CD14-positive monocyte (primary cell): ENCODE results near the gene PAM. TPM values are rescaled to one million over a fixed set of nuclear protein-coding genes. Genes with fewer than 3 reads are reported as not detected.
"Not testable (repeated sequence)": the region's sequence is repeated elsewhere in the genome, so short reads cannot be mapped to it uniquely, and the experiment has no call there.

ENCODE experiments used
- DNase-seq, 3 donors: peaks; one replicate each; pipeline ENCODE4 v3.0.0-alpha.2; 2011 to 2022
- H2AFZ ChIP-seq: 2 replicates; pipeline ENCODE4 v1.6.0; 2012; ENCODE audit warnings: mild to moderate bottlenecking, low read depth, low read length, inconsistent platforms; ENCODE audit not compliant: insufficient read depth, poor library complexity, severe bottlenecking
- H3K27ac ChIP-seq, 2 donors: 1 replicate in 1 of 2; 2 replicates in 1 of 2; pipeline ENCODE4 v1.5.1; 2012 to 2013; ENCODE audit warnings: low read length in 2 of 2, control low read depth in 1 of 2, inconsistent platforms in 1 of 2, low read depth in 1 of 2, mild to moderate bottlenecking in 1 of 2
- H3K27me3 ChIP-seq, 2 donors: one replicate each; pipeline versions ENCODE4 v1.6.0 to v1.6.1; 2011 to 2013; ENCODE audit warnings: low read length in 2 of 2; ENCODE audit not compliant: control insufficient read depth in 2 of 2, insufficient read depth in 2 of 2
- H3K36me3 ChIP-seq, 2 donors: replicated peaks in 1 of 2; 1 replicate in 1 of 2; 2 replicates in 1 of 2; pipeline versions ENCODE4 v1.5.1 to v1.6.1; 2012 to 2013; ENCODE audit warnings: low read length in 2 of 2, control low read depth in 1 of 2, inconsistent platforms in 1 of 2, mild to moderate bottlenecking in 1 of 2; ENCODE audit not compliant: insufficient read depth in 2 of 2, control insufficient read depth in 1 of 2
- H3K4me1 ChIP-seq, 2 donors: 1 replicate in 1 of 2; 2 replicates in 1 of 2; pipeline versions ENCODE4 v1.5.1 to v1.6.1; 2012 to 2013; ENCODE audit warnings: low read length in 2 of 2, control low read depth in 1 of 2, inconsistent platforms in 1 of 2, mild to moderate bottlenecking in 1 of 2, moderate library complexity in 1 of 2; ENCODE audit not compliant: insufficient read depth in 2 of 2, control insufficient read depth in 1 of 2
- H3K4me2 ChIP-seq: replicated peaks from 2 replicates; pipeline ENCODE3; 2012; ENCODE audit warnings: low read length, moderate library complexity, mild to moderate bottlenecking; ENCODE audit not compliant: poor library complexity, severe bottlenecking; ENCODE audit errors: extremely low read depth
- H3K4me3 ChIP-seq, 3 experiments: fragments of 200-600 bp in 1 of 3; sonication (generic) in 1 of 3; replicated peaks in 1 of 3; 1 replicate in 2 of 3; 2 replicates in 1 of 3; pipeline ENCODE4 v1.5.1; 2011 to 2013; ENCODE audit warnings: low read length in 3 of 3, mild to moderate bottlenecking in 3 of 3, control low read depth in 2 of 3, low read depth in 2 of 3, inconsistent platforms in 1 of 3, moderate library complexity in 1 of 3
- H3K79me2 ChIP-seq: 2 replicates; pipeline ENCODE4 v1.6.0; 2012; ENCODE audit warnings: mild to moderate bottlenecking, control low read depth, inconsistent platforms, low read length, moderate library complexity; ENCODE audit not compliant: insufficient read depth
- H3K9ac ChIP-seq: 2 replicates; pipeline ENCODE4 v1.6.0; 2017; ENCODE audit warnings: low read length, mild to moderate bottlenecking; ENCODE audit not compliant: insufficient read depth, poor library complexity, severe bottlenecking
- H3K9me3 ChIP-seq, 2 donors: replicated peaks in 1 of 2; 1 replicate in 1 of 2; 2 replicates in 1 of 2; pipeline versions ENCODE4 v1.5.1 to v1.6.1; 2012 to 2013; ENCODE audit warnings: low read length in 2 of 2, control low read depth in 1 of 2; ENCODE audit not compliant: control insufficient read depth in 1 of 2, insufficient read depth in 1 of 2
- H4K20me1 ChIP-seq: 2 replicates; pipeline ENCODE4 v1.6.0; 2012; ENCODE audit warnings: mild to moderate bottlenecking, low read length, control low read depth, moderate library complexity; ENCODE audit not compliant: insufficient read depth
- H3K27ac Mint-ChIP-seq, 7 donors: one replicate each; pipeline ENCODE4 v1.8.0; 2020; ENCODE audit warnings: mild to moderate bottlenecking in 7 of 7, mixed read lengths in 7 of 7, moderate library complexity in 6 of 7, inconsistent platforms in 2 of 7
- H3K27me3 Mint-ChIP-seq, 3 donors: one replicate each; pipeline ENCODE4 v1.8.0; 2021 to 2022; ENCODE audit warnings: low read depth in 3 of 3, mild to moderate bottlenecking in 3 of 3, mixed read lengths in 3 of 3, moderate library complexity in 3 of 3, inconsistent platforms in 1 of 3
- H3K36me3 Mint-ChIP-seq, 2 donors: one replicate each; pipeline ENCODE4 v1.8.0; 2020; ENCODE audit warnings: mixed read lengths in 2 of 2, inconsistent platforms in 1 of 2, mild to moderate bottlenecking in 1 of 2
- H3K4me1 Mint-ChIP-seq: one replicate; pipeline ENCODE4 v1.8.0; 2020; ENCODE audit warnings: mild to moderate bottlenecking, mixed read lengths
- H3K4me3 Mint-ChIP-seq, 2 donors: one replicate each; pipeline ENCODE4 v1.8.0; 2020; ENCODE audit warnings: mild to moderate bottlenecking in 2 of 2, mixed read lengths in 2 of 2, moderate library complexity in 1 of 2
- H3K9me3 Mint-ChIP-seq, 7 donors: one replicate each; pipeline ENCODE4 v1.8.0; 2020 to 2022; ENCODE audit warnings: mixed read lengths in 7 of 7, mild to moderate bottlenecking in 6 of 7, moderate library complexity in 6 of 7, inconsistent platforms in 2 of 7
- CTCF ChIP-seq: fragments of 200-600 bp; IDR thresholded peaks from one replicate; pipeline ENCODE4 v1.8.0; 2022; ENCODE audit warnings: antibody characterized with exemption, mild to moderate bottlenecking
- WGBS: methylation state at CpG from one replicate; pipeline ENCODE4 v1.1.5; 2013; ENCODE audit warnings: missing lambda C conversion rate; ENCODE audit not compliant: insufficient coverage; 5-methylcytosine and 5-hydroxymethylcytosine counted together
- intact Hi-C, 2 donors: fragments of 100-400 bp; cut with micrococcal nuclease; formaldehyde crosslinking; loops; one replicate each; pipeline versions ENCODE4 v1.15.0 to v1.15.1; 2023
- polyA plus RNA-seq, 3 donors: library from polyadenylated mRNA; depleted of rRNA in 1 of 3; unstranded in 2 of 3; stranded (reverse) in 1 of 3; fragments of 300-500 nt in 2 of 3; fragments of >200 nt in 1 of 3; fragmentation: Illumina TruSeq in 2 of 3; gene quantifications; 1 replicate in 2 of 3; 2 replicates in 1 of 3; pipeline ENCODE4 v1.2.3, GENCODE V29; 2012 to 2021

Gene PAM
- polyA plus RNA-seq, 3 donors: 11.8 to 27.4 (median 12.8) TPM

GRCh38 chr5:102905056-102905455 is 150.0 kb downstream of the PAM start:
- no peak overlapping the region for H3K4me2 ChIP-seq
- H3K4me1 Mint-ChIP-seq: no peaks in the 10 kb centered on the region

GRCh38 chr5:102907099-102907498 is 152.0 kb downstream of the PAM start:
- H3K27me3 Mint-ChIP-seq, H3K27me3 ChIP-seq, intact Hi-C loops, H3K4me1 Mint-ChIP-seq, H3K27ac ChIP-seq, H3K9ac ChIP-seq, DNase-seq, H4K20me1 ChIP-seq, H3K4me1 ChIP-seq, H3K4me3 ChIP-seq, H3K4me2 ChIP-seq, H3K36me3 ChIP-seq, H3K79me2 ChIP-seq, H3K36me3 Mint-ChIP-seq, H3K9me3 ChIP-seq, H2AFZ ChIP-seq, H3K4me3 Mint-ChIP-seq, H3K9me3 Mint-ChIP-seq, H3K27ac Mint-ChIP-seq: not testable (repeated sequence)
- no CpG with 5 or more reads among the region's 2 CpGs for WGBS

More at GRCh38 chr5:102905056-102905455, 150.0 kb downstream of the PAM start:
- H4K20me1 ChIP-seq: no peaks in the 10 kb centered on the region
- intact Hi-C loops: no loop called here
- no peaks in the 10 kb centered on the region for H3K9me3 ChIP-seq
- H3K27ac ChIP-seq: no peak overlapping the region
- no peak overlapping the region for H3K4me3 ChIP-seq
- no peak for DNase-seq
- no peak overlapping the region for H3K9ac ChIP-seq
- peaks cover 0 to 2% of the 10 kb centered on the region in 2 donors for H3K36me3 Mint-ChIP-seq
- no peak overlapping the region for H3K27ac Mint-ChIP-seq
- H3K79me2 ChIP-seq: no peaks in the 10 kb centered on the region
- no peaks in the 10 kb centered on the region for H3K27me3 ChIP-seq
- WGBS: no CpG with 5 or more reads among the region's 1 CpG
- H3K4me1 ChIP-seq: no peaks in the 10 kb centered on the region
- H3K4me3 Mint-ChIP-seq: no peak overlapping the region
- no peaks in the 10 kb centered on the region for H3K36me3 ChIP-seq
- H3K27me3 Mint-ChIP-seq: no peaks in the 10 kb centered on the region
- TF ChIP-seq CTCF: no peak
- H3K9me3 Mint-ChIP-seq: peaks cover 0 to 2% (median 0%) of the 10 kb centered on the region in 7 donors
- no peak overlapping the region for H2AFZ ChIP-seq
